Measurements from ENCODE around the gene SLC49A3. TPM values are rescaled to one million over a fixed set of nuclear protein-coding genes. Genes with fewer than 3 reads are reported as not detected.

The SLC49A3 gene
- total and polyA plus RNA-seq, 10 of the 15 experiments (the other 5 are each of a cell fraction or from before 2014, with no cell fraction given), result 0.09 to 0.85 (median 0.18) TPM; not detected in 4

DNA sequence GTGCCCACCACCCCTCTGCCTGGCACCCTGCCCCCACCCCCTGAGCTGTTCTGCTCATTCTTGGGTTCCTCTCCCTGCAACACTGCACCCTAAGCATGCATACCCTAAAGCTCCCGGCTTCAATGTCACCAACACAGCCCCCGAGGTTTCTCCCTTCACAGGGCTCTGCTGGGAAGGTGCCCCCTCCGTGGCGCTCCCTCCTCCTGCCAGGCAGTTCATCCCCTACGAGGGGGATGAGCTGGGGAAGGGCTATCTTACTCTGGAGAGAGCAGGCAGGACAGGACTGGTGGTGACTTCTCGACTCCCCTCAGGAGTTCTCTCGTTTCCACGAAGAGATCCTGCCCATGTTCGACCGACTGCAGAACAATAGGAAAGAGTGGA lies 21.4 kb downstream of the SLC49A3 start (continued):
- TF ChIP-seq, protein P1, sequence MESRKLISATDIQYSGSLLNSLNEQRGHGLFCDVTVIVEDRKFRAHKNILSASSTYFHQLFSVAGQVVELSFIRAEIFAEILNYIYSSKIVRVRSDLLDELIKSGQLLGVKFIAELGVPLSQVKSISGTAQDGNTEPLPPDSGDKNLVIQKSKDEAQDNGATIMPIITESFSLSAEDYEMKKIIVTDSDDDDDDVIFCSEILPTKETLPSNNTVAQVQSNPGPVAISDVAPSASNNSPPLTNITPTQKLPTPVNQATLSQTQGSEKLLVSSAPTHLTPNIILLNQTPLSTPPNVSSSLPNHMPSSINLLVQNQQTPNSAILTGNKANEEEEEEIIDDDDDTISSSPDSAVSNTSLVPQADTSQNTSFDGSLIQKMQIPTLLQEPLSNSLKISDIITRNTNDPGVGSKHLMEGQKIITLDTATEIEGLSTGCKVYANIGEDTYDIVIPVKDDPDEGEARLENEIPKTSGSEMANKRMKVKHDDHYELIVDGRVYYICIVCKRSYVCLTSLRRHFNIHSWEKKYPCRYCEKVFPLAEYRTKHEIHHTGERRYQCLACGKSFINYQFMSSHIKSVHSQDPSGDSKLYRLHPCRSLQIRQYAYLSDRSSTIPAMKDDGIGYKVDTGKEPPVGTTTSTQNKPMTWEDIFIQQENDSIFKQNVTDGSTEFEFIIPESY (IDR thresholded peaks at IDR 0.05), result no peak
- TF ChIP-seq DPF2 (IDR thresholded peaks at IDR 0.05), result no peak

DNA sequence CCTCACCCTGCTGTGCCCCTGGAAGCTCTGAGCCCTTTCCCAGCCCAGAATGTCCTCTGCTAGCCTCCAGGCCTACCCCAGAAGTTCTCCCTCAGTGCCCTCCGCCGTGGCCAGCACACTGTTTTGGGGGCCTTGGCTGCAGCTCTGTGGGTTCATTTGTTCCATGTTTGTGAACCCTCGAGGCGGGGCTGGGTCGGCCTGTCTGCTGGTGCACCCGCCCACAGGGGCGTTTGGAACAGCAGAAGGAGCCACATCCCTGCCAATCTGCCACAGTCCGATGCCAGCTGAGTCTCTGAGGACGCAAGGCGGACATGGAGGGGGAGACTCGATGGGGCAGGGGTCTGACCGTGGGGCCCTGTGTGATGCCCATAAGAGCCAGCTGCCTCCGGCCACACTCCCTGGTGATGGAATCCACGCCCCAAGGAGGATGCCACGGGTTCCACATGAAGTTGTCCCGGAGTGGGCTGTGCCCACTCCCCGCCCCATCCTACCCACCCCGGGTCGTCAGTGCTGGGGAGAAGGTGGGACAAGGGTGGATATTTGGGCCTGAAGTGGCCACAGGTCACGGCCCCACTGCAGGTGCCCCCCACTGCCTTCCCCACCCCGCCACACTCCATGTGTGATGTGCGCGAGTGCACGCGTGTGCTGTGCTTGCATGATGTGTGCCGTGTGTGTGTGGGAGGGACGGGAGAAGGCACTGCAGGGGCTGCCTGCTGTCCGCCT lies 22.0 kb downstream of the SLC49A3 start:
- Histone ChIP-seq H3K4me1 (ENCODE audit: control insufficient read depth, insufficient read depth, low read length) (no peaks in the 10 kb centered on the region), H3K9me3 (replicated peaks; ENCODE audit: control insufficient read depth, insufficient read depth, low read length) (no peaks in the 10 kb centered on the region; the same call in 2 of the 3 replicates), H3K27ac (ENCODE audit: control insufficient read depth, insufficient read depth) (no peak overlapping the region), H3K27me3 (replicated peaks in 1 of 2; ENCODE audit: control insufficient read depth in 2 of 2, insufficient read depth in 2 of 2, low read length in 1 of 2) (no peaks in the 10 kb centered on the region), H3K36me3 (ENCODE audit: control insufficient read depth in 2 of 2, insufficient read depth in 2 of 2, low read length in 1 of 2) (peaks cover 0 to 4% of the 10 kb centered on the region in 2 experiments; a peak in 3 of 4 replicates), H2AFZ (ENCODE audit: control insufficient read depth, low read depth, low read length) (no peak overlapping the region), H3K9ac (ENCODE audit: control insufficient read depth, insufficient read depth, low read length) (no peak overlapping the region), H4K20me1 (ENCODE audit: control insufficient read depth, insufficient read depth) (no peaks in the 10 kb centered on the region), H3K79me2 (ENCODE audit: control insufficient read depth, insufficient read depth, low read length) (peaks cover 3% of the 10 kb centered on the region), H3K4me3 (no peak overlapping the region), H3K4me2 (ENCODE audit: control insufficient read depth, insufficient read depth) (no peak overlapping the region)
- no peak for TF ChIP-seq TCF12 (IDR thresholded peaks at IDR 0.05; ENCODE audit: low read depth, low read length)
- TF ChIP-seq POLR2A (IDR thresholded peaks at IDR 0.05; ENCODE audit: low read depth, low read length), result peak; percentile 44; the same call in 1 of the 2 replicates
- DNase-seq (ENCODE audit: low read depth, low spot score) (no peak), ATAC-seq (no peak), FAIRE-seq (no peak)
- POLR2A ChIA-PET, result interaction anchor here (0.6 kb wide), 1 partner anchor 51 kb away, joined by 6 read pairs; no protein-coding TSS in a partner anchor
- intact Hi-C loops (cut with micrococcal nuclease; ENCODE audit: unreplicated experiment), result no loop called here
- no TSS peak for BruUV-seq (replicated peaks)
- CTCF ChIA-PET, result interaction anchor here (0.7 kb wide), 1 partner anchor 23 kb away, joined by 4 read pairs; no protein-coding TSS in a partner anchor
- in situ Hi-C loops (cut with MboI), result no loop called here
- WGBS (ENCODE audit: insufficient coverage, insufficient replicate concordance, low lambda C conversion rate, missing lambda C conversion rate), result 69% methylated on average over 23 of the region's 28 CpGs
- SMC1A ChIA-PET (ENCODE audit: uncharacterized antibody, unreplicated experiment), result no interaction called here
- RAD21 ChIA-PET (ENCODE audit: unreplicated experiment), result no interaction called here

Data from GM12878 (cell line).